Lung (tissue), 12 donors: Measurements from ENCODE around the gene TMEM37. TPM values are rescaled to one million over a fixed set of nuclear protein-coding genes. Genes with fewer than 3 reads are reported as not detected.

ENCODE experiments used
- ATAC-seq: fragments of 200-7000 bp; cut with Tn5 transposase; one replicate; pipeline ENCODE4 v1.9.1; 2020; ENCODE audit warnings: moderate number of reproducible peaks; ENCODE audit not compliant: insufficient read depth, low FRiP score
- DNase-seq, 3 donors: peaks; one replicate each; pipeline ENCODE4 v3.0.0-alpha.2; 2013 to 2017
- H3K27ac ChIP-seq, 2 donors: one replicate each; pipeline ENCODE4 v1.5.1; 2013; ENCODE audit warnings: mild to moderate bottlenecking in 2 of 2, moderate library complexity in 2 of 2, control low read depth in 1 of 2, inconsistent platforms in 1 of 2, low read depth in 1 of 2, low read length in 1 of 2
- H3K27me3 ChIP-seq, 3 donors: one replicate each; pipeline ENCODE4 v1.5.1; 2013; ENCODE audit warnings: low read length in 2 of 3; ENCODE audit not compliant: control insufficient read depth in 3 of 3, insufficient read depth in 3 of 3
- H3K36me3 ChIP-seq, 4 donors: one replicate each; pipeline ENCODE4 v1.5.1; 2013; ENCODE audit warnings: low read length in 4 of 4, mild to moderate bottlenecking in 1 of 4, moderate library complexity in 1 of 4; ENCODE audit not compliant: control insufficient read depth in 4 of 4, insufficient read depth in 4 of 4
- H3K4me1 ChIP-seq, 5 donors: one replicate each; pipeline ENCODE4 v1.5.1; 2013; ENCODE audit warnings: low read length in 5 of 5, mild to moderate bottlenecking in 2 of 5, moderate library complexity in 1 of 5; ENCODE audit not compliant: control insufficient read depth in 5 of 5, insufficient read depth in 5 of 5
- H3K4me3 ChIP-seq: one replicate; pipeline ENCODE4 v1.5.1; 2013; ENCODE audit warnings: mild to moderate bottlenecking, control low read depth, moderate library complexity
- H3K9ac ChIP-seq, 2 donors: one replicate each; pipeline ENCODE4 v1.5.1; 2013; ENCODE audit warnings: low read length in 2 of 2, control low read depth in 1 of 2; ENCODE audit not compliant: insufficient read depth in 1 of 2
- H3K9me3 ChIP-seq, 4 donors: one replicate each; pipeline ENCODE4 v1.5.1; 2013; ENCODE audit warnings: low read length in 3 of 4, mild to moderate bottlenecking in 1 of 4, moderate library complexity in 1 of 4; ENCODE audit not compliant: control insufficient read depth in 4 of 4, insufficient read depth in 3 of 4
- CTCF ChIP-seq: IDR thresholded peaks from 2 replicates; pipeline ENCODE4 v1.5.1; 2012; ENCODE audit warnings: mild to moderate bottlenecking; ENCODE audit errors: control extremely low read depth, extremely low read depth
- WGBS, 2 donors: extraction: QIAGEN DNeasy Blood & Tissue Kit; methylation state at CpG; one replicate each; pipeline ENCODE4 v1.1.7; 2013; 5-methylcytosine and 5-hydroxymethylcytosine counted together
- polyA plus RNA-seq, 2 donors: library from polyadenylated mRNA; stranded (reverse); fragments of 200-250 nt; gene quantifications; one replicate each; pipeline ENCODE4 v1.2.1, GENCODE V29; 2013
- total RNA-seq, 2 donors: library from RNA; depleted of rRNA in 1 of 2; stranded (reverse); fragments of >200 nt in 1 of 2; gene quantifications; one replicate each; pipeline ENCODE4 v1.2.1, GENCODE V29; 2014 to 2021
- donor health status: control.
- donor health status: control.
- donor health status: Bipolar disorder and iron deficiency.
- donor health status: healthy.
- donor health status: DM: yes; HTN: yes; CAD: no.

TMEM37 gene
- total and polyA plus RNA-seq, 4 donors: 9.9 to 14.3 (median 12.1) TPM

- no peak overlapping the region for H3K9ac ChIP-seq
- H3K9me3 ChIP-seq: no peaks in the 10 kb centered on the region
- DNase-seq: peak in 2 of 3 donors; percentile 54 to 62
- peaks cover 0 to 22% (median 6%) of the 10 kb centered on the region in 5 donors for H3K4me1 ChIP-seq
- 80 to 90% methylated on average over 7 of the region's 7 CpGs for WGBS, 2 donors
- no peaks in the 10 kb centered on the region for H3K27me3 ChIP-seq
- no peaks in the 10 kb centered on the region for H3K36me3 ChIP-seq
- H3K4me3 ChIP-seq: no peak overlapping the region
- no peak for ATAC-seq
- no peak overlapping the region for H3K27ac ChIP-seq
- no peak for TF ChIP-seq CTCF
Observed at GRCh38 chr2:119422360-119423107, 9.1 kb upstream of the TMEM37 start.

GRCh38 chr2:119423108-119423444 is 8.6 kb upstream of the TMEM37 start:
- Histone ChIP-seq H3K4me1 (peaks cover 0 to 25% (median 6%) of the 10 kb centered on the region in 5 donors), H3K27ac (no peak overlapping the region), H3K36me3 (no peaks in the 10 kb centered on the region), H3K4me3 (no peak overlapping the region), H3K27me3 (no peaks in the 10 kb centered on the region), H3K9ac (no peak overlapping the region), H3K9me3 (no peaks in the 10 kb centered on the region)
- 91 to 94% methylated on average over 2 of the region's 2 CpGs for WGBS, 2 donors
- no peak for TF ChIP-seq CTCF
- ATAC-seq (no peak), DNase-seq (no peak)

GRCh38 chr2:119423811-119424210 is 7.8 kb upstream of the TMEM37 start:
- WGBS, 2 donors: 80% methylated on average over 2 of the region's 2 CpGs

More at GRCh38 chr2:119423811-119424210, 7.8 kb upstream of the TMEM37 start:
- DNase-seq: no peak
- Histone ChIP-seq H3K4me3 (no peak overlapping the region), H3K27ac (no peak overlapping the region), H3K9me3 (no peaks in the 10 kb centered on the region), H3K9ac (no peak overlapping the region), H3K36me3 (no peaks in the 10 kb centered on the region), H3K27me3 (no peaks in the 10 kb centered on the region), H3K4me1 (peaks cover 0 to 25% (median 6%) of the 10 kb centered on the region in 5 donors)
- TF ChIP-seq CTCF: no peak
- ATAC-seq: no peak
